SK-N-SH (cell line): Measurements from ENCODE around the gene SLC2A13. TPM values are rescaled to one million over a fixed set of nuclear protein-coding genes. Genes with fewer than 3 reads are reported as not detected.

Experiments
- CTCF ChIA-PET: fragments of 300-600, 350-600 bp; formaldehyde crosslinking; extraction: SDS; loops from one replicate; lab custom pipeline; 2021; lab: Yijun Ruan, JAX
- POLR2A ChIA-PET: fragments of 350-600 bp; sonication (Branson Sonifier 250); formaldehyde crosslinking; extraction: SDS; loops from one replicate; lab custom pipeline; 2020; ENCODE audit warnings: antibody characterized with exemption, inconsistent platforms; lab: Yijun Ruan, JAX
- DNase-seq: peaks from one replicate; pipeline ENCODE4 v3.0.0; 2012
- H2AFZ ChIP-seq: fragments of 200-600 bp; sonication (generic); 2 replicates; pipeline ENCODE4 v1.8.1; 2016; ENCODE audit warnings: antibody characterized with exemption, mild to moderate bottlenecking, low read depth
- H3F3A ChIP-seq: fragments of 200-600 bp; sonication (generic); replicated peaks from 2 replicates; pipeline ENCODE3; 2016; ENCODE audit warnings: antibody characterized with exemption, mild to moderate bottlenecking; ENCODE audit not compliant: insufficient read depth
- H3K27ac ChIP-seq, 2 experiments: fragments of 200-500 bp in 1 of 2; fragments of 200-600 bp in 1 of 2; sonication (Bioruptor generic) in 1 of 2; sonication (generic), shearing (Covaris generic) in 1 of 2; 2 replicates each; pipeline versions ENCODE4 v1.5.1 to v1.6.1; 2014 to 2016; ENCODE audit warnings: low read depth in 2 of 2, inconsistent platforms in 1 of 2, low read length in 1 of 2, mild to moderate bottlenecking in 1 of 2, mixed read lengths in 1 of 2
- H3K27me3 ChIP-seq: fragments of 200-600 bp; sonication (generic), shearing (Covaris generic); 2 replicates; pipeline ENCODE4 v1.6.1; 2016; ENCODE audit warnings: mixed run types; ENCODE audit not compliant: insufficient read depth
- H3K36me3 ChIP-seq, 2 experiments: fragments of 200-500 bp in 1 of 2; fragments of 200-600 bp in 1 of 2; sonication (Bioruptor generic) in 1 of 2; sonication (generic) in 1 of 2; replicated peaks in 1 of 2; 2 replicates each; pipeline versions ENCODE3 to v1.5.1; 2014 to 2016; ENCODE audit warnings: low read length in 1 of 2, mild to moderate bottlenecking in 1 of 2; ENCODE audit not compliant: insufficient read depth in 2 of 2, control insufficient read depth in 1 of 2
- H3K4me1 ChIP-seq, 2 experiments: fragments of 200-500 bp in 1 of 2; fragments of 200-600 bp in 1 of 2; sonication (Bioruptor generic) in 1 of 2; sonication (generic), shearing (Covaris generic) in 1 of 2; 2 replicates each; pipeline versions ENCODE4 v1.5.1 to v1.6.1; 2014 to 2016; ENCODE audit warnings: low read depth in 1 of 2, low read length in 1 of 2, mixed run types in 1 of 2; ENCODE audit not compliant: insufficient read depth in 2 of 2, control insufficient read depth in 1 of 2
- H3K4me2 ChIP-seq: fragments of 200-600 bp; sonication (generic), shearing (Covaris generic); 2 replicates; pipeline ENCODE4 v1.6.1; 2017; ENCODE audit warnings: mixed run types
- H3K4me3 ChIP-seq, 2 experiments: fragments of 200-500 bp in 1 of 2; fragments of 200-600 bp in 1 of 2; sonication (Bioruptor generic) in 1 of 2; sonication (generic), shearing (Covaris generic) in 1 of 2; 2 replicates each; pipeline versions ENCODE4 v1.5.1 to v1.8.1; 2014 to 2016; ENCODE audit warnings: low read depth in 2 of 2, inconsistent platforms in 1 of 2, low read length in 1 of 2, mild to moderate bottlenecking in 1 of 2, mixed read lengths in 1 of 2, moderate library complexity in 1 of 2
- H3K79me2 ChIP-seq: fragments of 200-600 bp; sonication (generic); 2 replicates; pipeline ENCODE4 v1.8.1; 2017; ENCODE audit warnings: mild to moderate bottlenecking; ENCODE audit not compliant: insufficient read depth
- H3K9ac ChIP-seq: fragments of 200-600 bp; sonication (generic); 2 replicates; pipeline ENCODE4 v1.6.1; 2017; ENCODE audit warnings: mixed run types
- H3K9me2 ChIP-seq: fragments of 200-600 bp; sonication (generic); 2 replicates; pipeline ENCODE4 v1.6.1; 2017; ENCODE audit warnings: mixed run types
- H3K9me3 ChIP-seq: fragments of 200-600 bp; sonication (generic); 2 replicates; pipeline ENCODE4 v1.6.1; 2017; ENCODE audit warnings: mixed run types, mild to moderate bottlenecking, moderate library complexity
- H4K20me1 ChIP-seq: fragments of 200-600 bp; sonication (generic); 2 replicates; pipeline ENCODE4 v1.6.1; 2017; ENCODE audit warnings: mild to moderate bottlenecking, mixed run types; ENCODE audit not compliant: insufficient read depth
- CHD2 ChIP-seq: fragments of 150-350 bp; IDR thresholded peaks from 2 replicates; pipeline ENCODE4 v1.6.1; 2018; ENCODE audit warnings: low read length; ENCODE audit not compliant: partially characterized antibody
- EP300 ChIP-seq, 2 experiments: IDR thresholded peaks; 2 replicates each; pipeline versions ENCODE4 v1.4.0 to v1.6.1; 2012; ENCODE audit warnings: borderline replicate concordance in 1 of 2, low read depth in 1 of 2, low read length in 1 of 2
- FOSL2 ChIP-seq: IDR thresholded peaks from 2 replicates; pipeline ENCODE4 v1.4.0; 2012; ENCODE audit warnings: low read depth, mild to moderate bottlenecking, moderate library complexity, borderline replicate concordance
- JUND ChIP-seq: IDR thresholded peaks from 2 replicates; pipeline ENCODE4 v1.4.0; 2012
- NFIC ChIP-seq: IDR thresholded peaks from 2 replicates; pipeline ENCODE4 v1.4.0; 2012; ENCODE audit warnings: borderline replicate concordance
- NRF1 ChIP-seq: IDR thresholded peaks from 2 replicates; pipeline ENCODE4 v1.6.1; 2012; ENCODE audit warnings: low read depth, mild to moderate bottlenecking, low read length
- RAD21 ChIP-seq: IDR thresholded peaks from 2 replicates; pipeline ENCODE4 v1.6.1; 2012; ENCODE audit warnings: mild to moderate bottlenecking, low read length
- RFX5 ChIP-seq: IDR thresholded peaks from 2 replicates; pipeline ENCODE4 v1.6.1; 2012; ENCODE audit warnings: mild to moderate bottlenecking, improper control_type of control experiment, low read length
- RXRA ChIP-seq: IDR thresholded peaks from 2 replicates; pipeline ENCODE4 v1.4.0; 2012; ENCODE audit warnings: low read depth, mild to moderate bottlenecking, borderline replicate concordance
- SIN3A ChIP-seq: IDR thresholded peaks from 2 replicates; pipeline ENCODE4 v1.6.1; 2012; ENCODE audit warnings: low read depth, mild to moderate bottlenecking, low read length, moderate library complexity, borderline replicate concordance
- SMC3 ChIP-seq: IDR thresholded peaks from 2 replicates; pipeline ENCODE4 v1.6.1; 2012; ENCODE audit warnings: low read depth, low read length, improper control_type of control experiment
- TAF1 ChIP-seq: IDR thresholded peaks from 2 replicates; pipeline ENCODE4 v1.6.1; 2012; ENCODE audit warnings: low read depth, mild to moderate bottlenecking, low read length, moderate library complexity, borderline replicate concordance
- TCF12 ChIP-seq: IDR thresholded peaks from 2 replicates; pipeline ENCODE4 v1.4.0; 2012
- YY1 ChIP-seq: IDR thresholded peaks from 2 replicates; pipeline ENCODE4 v1.4.0; 2012; ENCODE audit warnings: low read depth, mild to moderate bottlenecking
- WGBS: methylation state at CpG from one replicate; pipeline ENCODE4 v1.1.6; 2017; ENCODE audit warnings: low lambda C conversion rate; 5-methylcytosine and 5-hydroxymethylcytosine counted together
- polyA plus RNA-seq, 3 experiments: library from polyadenylated mRNA; depleted of rRNA; stranded (reverse); fragments of >200 nt; gene quantifications; 2 replicates each; pipeline ENCODE4 v1.2.3, GENCODE V29; 2012
- TF ChIP-seq, protein P1 (sequence below): IDR thresholded peaks from 2 replicates; pipeline ENCODE4 v1.4.0; 2012; ENCODE audit warnings: low read depth
- TF ChIP-seq, protein P2 (sequence below): IDR thresholded peaks from 2 replicates; pipeline ENCODE4 v1.6.1; 2012; ENCODE audit warnings: mild to moderate bottlenecking, low read depth, low read length, moderate library complexity
- TF ChIP-seq, protein P3 (sequence below): fragments of 200-600 bp; sonication (generic); IDR thresholded peaks from 2 replicates; pipeline ENCODE4 v1.6.1; 2017; ENCODE audit warnings: antibody characterized with exemption, mild to moderate bottlenecking, moderate library complexity
- TF ChIP-seq, protein P4 (sequence below): fragments of 150-350 bp; IDR thresholded peaks from 2 replicates; pipeline ENCODE4 v1.6.1; 2017; ENCODE audit warnings: antibody characterized with exemption, low read length, low read depth, borderline replicate concordance

The SLC2A13 gene
- polyA plus RNA-seq, 1 of the 3 experiments (the other 2 are of a cell fraction): 0.21 TPM

DNA sequence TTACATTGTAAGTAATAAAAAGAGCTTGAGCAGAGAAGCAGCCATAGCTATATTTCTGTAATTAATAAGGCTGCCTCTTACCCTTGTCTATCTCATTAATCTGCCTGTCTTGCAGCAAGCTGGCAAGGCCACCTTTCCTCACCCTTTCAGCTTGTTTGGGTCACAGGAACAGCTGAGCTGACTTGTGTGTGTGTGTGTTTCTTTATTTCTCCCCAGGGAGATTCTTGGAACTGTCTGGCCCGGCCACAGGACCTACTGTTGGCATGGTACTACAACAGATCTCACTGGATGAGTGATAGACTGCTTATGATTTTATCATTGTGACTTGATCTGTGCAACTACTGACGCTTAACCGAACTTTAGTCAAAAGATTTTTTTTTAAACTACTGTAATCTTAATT, 213.7 kb downstream of the SLC2A13 start:
- TF ChIP-seq YY1 (no peak), RXRA (no peak), RFX5 (no peak), CHD2 (no peak), TCF12 (no peak)
- TF ChIP-seq, protein P1, sequence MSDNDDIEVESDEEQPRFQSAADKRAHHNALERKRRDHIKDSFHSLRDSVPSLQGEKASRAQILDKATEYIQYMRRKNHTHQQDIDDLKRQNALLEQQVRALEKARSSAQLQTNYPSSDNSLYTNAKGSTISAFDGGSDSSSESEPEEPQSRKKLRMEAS: no peak
- TF ChIP-seq, all 33 proteins: peak for 0
- CTCF ChIA-PET: no interaction called here
- Histone ChIP-seq H4K20me1 (no peaks in the 10 kb centered on the region), H3K4me2 (no peak overlapping the region), H3K9ac (no peak overlapping the region), H3K27ac (peak overlapping the region in 1 of 2 experiments; percentile 28; a peak in 1 of 4 replicates), H3K36me3 (no peaks in the 10 kb centered on the region), H3K9me3 (no peaks in the 10 kb centered on the region), H2AFZ (no peak overlapping the region), H3K27me3 (no peaks in the 10 kb centered on the region), H3F3A (peaks cover 12% of the 10 kb centered on the region), H3K4me1 (peaks cover 0 to 3% of the 10 kb centered on the region in 2 experiments; a peak in 1 of 4 replicates), H3K9me2 (no peaks in the 10 kb centered on the region), H3K79me2 (no peaks in the 10 kb centered on the region), H3K4me3 (no peak overlapping the region)
- POLR2A ChIA-PET: no interaction called here
- DNase-seq: no peak
- WGBS: 57% methylated on average over 3 of the region's 3 CpGs

DNA sequence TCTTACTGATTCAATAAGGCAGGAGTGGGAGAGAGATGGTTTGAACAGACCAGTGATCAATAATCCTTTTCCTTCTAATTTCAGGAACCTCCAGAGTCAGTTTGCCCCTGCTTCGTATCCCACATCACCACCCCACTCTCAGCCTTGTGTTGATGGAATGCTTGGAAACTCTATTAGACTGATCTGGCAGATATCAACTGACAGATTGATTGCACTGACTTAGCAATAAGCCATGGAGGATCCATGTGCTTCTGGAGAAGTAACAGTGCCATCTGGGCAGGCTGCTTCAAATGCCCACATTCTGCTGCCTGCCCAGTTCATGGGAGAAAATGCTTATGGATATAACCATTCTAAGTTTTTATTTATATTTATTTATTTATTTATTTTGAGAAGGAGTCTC, 218.0 kb downstream of the SLC2A13 start:
- no peak overlapping the region for H3K4me3 ChIP-seq
- no peaks in the 10 kb centered on the region for H4K20me1 ChIP-seq
- no peak for DNase-seq
- TF ChIP-seq FOSL2 (no peak), RFX5 (no peak), EP300 (IDR thresholded peaks at IDR 0.05; ENCODE audit: borderline replicate concordance in 1 of 2, low read depth in 1 of 2, low read length in 1 of 2) (no peak), NFIC (no peak), NRF1 (no peak), RAD21 (no peak), JUND (no peak), SMC3 (no peak), RXRA (no peak), TAF1 (no peak), CHD2 (no peak), TCF12 (no peak), SIN3A (no peak)
- TF ChIP-seq, protein P2, sequence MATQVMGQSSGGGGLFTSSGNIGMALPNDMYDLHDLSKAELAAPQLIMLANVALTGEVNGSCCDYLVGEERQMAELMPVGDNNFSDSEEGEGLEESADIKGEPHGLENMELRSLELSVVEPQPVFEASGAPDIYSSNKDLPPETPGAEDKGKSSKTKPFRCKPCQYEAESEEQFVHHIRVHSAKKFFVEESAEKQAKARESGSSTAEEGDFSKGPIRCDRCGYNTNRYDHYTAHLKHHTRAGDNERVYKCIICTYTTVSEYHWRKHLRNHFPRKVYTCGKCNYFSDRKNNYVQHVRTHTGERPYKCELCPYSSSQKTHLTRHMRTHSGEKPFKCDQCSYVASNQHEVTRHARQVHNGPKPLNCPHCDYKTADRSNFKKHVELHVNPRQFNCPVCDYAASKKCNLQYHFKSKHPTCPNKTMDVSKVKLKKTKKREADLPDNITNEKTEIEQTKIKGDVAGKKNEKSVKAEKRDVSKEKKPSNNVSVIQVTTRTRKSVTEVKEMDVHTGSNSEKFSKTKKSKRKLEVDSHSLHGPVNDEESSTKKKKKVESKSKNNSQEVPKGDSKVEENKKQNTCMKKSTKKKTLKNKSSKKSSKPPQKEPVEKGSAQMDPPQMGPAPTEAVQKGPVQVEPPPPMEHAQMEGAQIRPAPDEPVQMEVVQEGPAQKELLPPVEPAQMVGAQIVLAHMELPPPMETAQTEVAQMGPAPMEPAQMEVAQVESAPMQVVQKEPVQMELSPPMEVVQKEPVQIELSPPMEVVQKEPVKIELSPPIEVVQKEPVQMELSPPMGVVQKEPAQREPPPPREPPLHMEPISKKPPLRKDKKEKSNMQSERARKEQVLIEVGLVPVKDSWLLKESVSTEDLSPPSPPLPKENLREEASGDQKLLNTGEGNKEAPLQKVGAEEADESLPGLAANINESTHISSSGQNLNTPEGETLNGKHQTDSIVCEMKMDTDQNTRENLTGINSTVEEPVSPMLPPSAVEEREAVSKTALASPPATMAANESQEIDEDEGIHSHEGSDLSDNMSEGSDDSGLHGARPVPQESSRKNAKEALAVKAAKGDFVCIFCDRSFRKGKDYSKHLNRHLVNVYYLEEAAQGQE: no peak
- TF ChIP-seq, protein P1: no peak
- TF ChIP-seq, protein P3, sequence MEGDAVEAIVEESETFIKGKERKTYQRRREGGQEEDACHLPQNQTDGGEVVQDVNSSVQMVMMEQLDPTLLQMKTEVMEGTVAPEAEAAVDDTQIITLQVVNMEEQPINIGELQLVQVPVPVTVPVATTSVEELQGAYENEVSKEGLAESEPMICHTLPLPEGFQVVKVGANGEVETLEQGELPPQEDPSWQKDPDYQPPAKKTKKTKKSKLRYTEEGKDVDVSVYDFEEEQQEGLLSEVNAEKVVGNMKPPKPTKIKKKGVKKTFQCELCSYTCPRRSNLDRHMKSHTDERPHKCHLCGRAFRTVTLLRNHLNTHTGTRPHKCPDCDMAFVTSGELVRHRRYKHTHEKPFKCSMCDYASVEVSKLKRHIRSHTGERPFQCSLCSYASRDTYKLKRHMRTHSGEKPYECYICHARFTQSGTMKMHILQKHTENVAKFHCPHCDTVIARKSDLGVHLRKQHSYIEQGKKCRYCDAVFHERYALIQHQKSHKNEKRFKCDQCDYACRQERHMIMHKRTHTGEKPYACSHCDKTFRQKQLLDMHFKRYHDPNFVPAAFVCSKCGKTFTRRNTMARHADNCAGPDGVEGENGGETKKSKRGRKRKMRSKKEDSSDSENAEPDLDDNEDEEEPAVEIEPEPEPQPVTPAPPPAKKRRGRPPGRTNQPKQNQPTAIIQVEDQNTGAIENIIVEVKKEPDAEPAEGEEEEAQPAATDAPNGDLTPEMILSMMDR: no peak
- TF ChIP-seq, protein P4, sequence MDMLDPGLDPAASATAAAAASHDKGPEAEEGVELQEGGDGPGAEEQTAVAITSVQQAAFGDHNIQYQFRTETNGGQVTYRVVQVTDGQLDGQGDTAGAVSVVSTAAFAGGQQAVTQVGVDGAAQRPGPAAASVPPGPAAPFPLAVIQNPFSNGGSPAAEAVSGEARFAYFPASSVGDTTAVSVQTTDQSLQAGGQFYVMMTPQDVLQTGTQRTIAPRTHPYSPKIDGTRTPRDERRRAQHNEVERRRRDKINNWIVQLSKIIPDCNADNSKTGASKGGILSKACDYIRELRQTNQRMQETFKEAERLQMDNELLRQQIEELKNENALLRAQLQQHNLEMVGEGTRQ: no peak
- H3K79me2 ChIP-seq: no peaks in the 10 kb centered on the region
- H3K9ac ChIP-seq: no peak overlapping the region
- no peaks in the 10 kb centered on the region for H3K9me3 ChIP-seq
- H3K27me3 ChIP-seq: no peaks in the 10 kb centered on the region
- H3K27ac ChIP-seq: no peak overlapping the region
- H3K36me3 ChIP-seq: no peaks in the 10 kb centered on the region
- H2AFZ ChIP-seq: no peak overlapping the region
- POLR2A ChIA-PET: no interaction called here
- no peaks in the 10 kb centered on the region for H3F3A ChIP-seq
- WGBS: 45% methylated on average over 1 of the region's 1 CpG
- H3K4me1 ChIP-seq: peaks cover 0 to 3% of the 10 kb centered on the region in 2 experiments; a peak in 1 of 4 replicates
- no peak overlapping the region for H3K4me2 ChIP-seq
- CTCF ChIA-PET: no interaction called here
- H3K9me2 ChIP-seq: no peaks in the 10 kb centered on the region
